HepG2 (cell line): ENCODE measurements around the gene MTURN. TPM values are rescaled to one million over a fixed set of nuclear protein-coding genes. Genes with fewer than 3 reads are reported as not detected.

Experiments
- ATAC-seq: fragments of 200-7000 bp; cut with Tn5 transposase; 3 replicates; pipeline ENCODE4 v1.9.1; 2020; ENCODE audit warnings: mild to moderate bottlenecking, moderate library complexity
- BruUV-seq: library from RNA; stranded (reverse); fragments of 400-500 nt; replicated peaks from 2 replicates; lab custom pipeline; 2021; lab: Mats Ljungman, UMichigan
- CTCF ChIA-PET: fragments of 300-600 bp; formaldehyde crosslinking; extraction: SDS; loops from one replicate; lab custom pipeline; 2021; ENCODE audit warnings: low total read pairs, inconsistent platforms, low intra/inter-chr PET ratio; lab: Yijun Ruan, JAX
- POLR2A ChIA-PET: fragments of 350-600 bp; sonication (Branson Sonifier 250); formaldehyde crosslinking; loops from one replicate; lab custom pipeline; 2020; ENCODE audit warnings: antibody characterized with exemption, inconsistent platforms; lab: Yijun Ruan, JAX
- DNase-seq: peaks from one replicate; pipeline ENCODE4 v3.0.0-alpha.2; 2015; ENCODE audit warnings: low spot score
- FAIRE-seq: peaks from 3 replicates; lab custom pipeline; 2011; peaks lifted over from hg19 to GRCh38; lab: Jason Lieb, UNC
- H2AFZ ChIP-seq: one replicate; pipeline ENCODE4 v1.6.1; 2011; ENCODE audit warnings: low read length, inconsistent platforms
- H3K27ac ChIP-seq: fragments of 300-600 bp; 3 replicates; pipeline ENCODE4 v1.8.0; 2011; ENCODE audit warnings: mixed run types, mild to moderate bottlenecking, mixed read lengths, low read length, inconsistent platforms; ENCODE audit not compliant: insufficient read depth; ENCODE audit errors: extremely low read length
- H3K27me3 ChIP-seq, 2 experiments: fragments of 200-600 bp in 1 of 2; 2 replicates in 1 of 2; 3 replicates in 1 of 2; pipeline versions ENCODE4 v1.6.0 to v1.8.0; 2011; ENCODE audit warnings: low read length in 2 of 2, mild to moderate bottlenecking in 2 of 2, moderate library complexity in 2 of 2, inconsistent platforms in 1 of 2; ENCODE audit not compliant: insufficient read depth in 2 of 2, control insufficient read depth in 1 of 2
- H3K36me3 ChIP-seq, 2 experiments: fragments of 200-600 bp in 1 of 2; replicated peaks in 1 of 2; 2 replicates in 1 of 2; 3 replicates in 1 of 2; pipeline versions ENCODE4 v1.5.1 to v1.8.0; 2011; ENCODE audit warnings: low read length in 2 of 2, inconsistent platforms in 1 of 2; ENCODE audit not compliant: insufficient read depth in 2 of 2, control insufficient read depth in 1 of 2
- H3K4me1 ChIP-seq: 2 replicates; pipeline ENCODE4 v1.5.1; 2012; ENCODE audit warnings: low read length, inconsistent platforms; ENCODE audit not compliant: insufficient read depth
- H3K4me2 ChIP-seq: 2 replicates; pipeline ENCODE4 v1.6.0; 2011; ENCODE audit warnings: low read depth, low read length, inconsistent platforms
- H3K4me3 ChIP-seq, 3 experiments: fragments of 200-600 bp in 1 of 3; sonication (generic), shearing (Covaris generic) in 1 of 3; replicated peaks in 1 of 3; 2 replicates each; pipeline ENCODE4 v1.5.1; 2011 to 2016; ENCODE audit warnings: low read length in 3 of 3, inconsistent platforms in 2 of 3, low read depth in 2 of 3, mild to moderate bottlenecking in 2 of 3, control low read depth in 1 of 3, mixed read lengths in 1 of 3; ENCODE audit not compliant: insufficient read depth in 1 of 3
- H3K79me2 ChIP-seq: one replicate; pipeline ENCODE4 v1.6.1; 2011; ENCODE audit warnings: low read length, inconsistent platforms; ENCODE audit not compliant: insufficient read depth
- H3K9ac ChIP-seq: 2 replicates; pipeline ENCODE4 v1.6.0; 2011; ENCODE audit warnings: mild to moderate bottlenecking, low read depth, low read length, inconsistent platforms; ENCODE audit not compliant: insufficient read depth
- H3K9me3 ChIP-seq: 2 replicates; pipeline ENCODE4 v1.5.1; 2012; ENCODE audit warnings: mild to moderate bottlenecking, low read length
- H4K20me1 ChIP-seq: 2 replicates; pipeline ENCODE4 v1.6.0; 2011; ENCODE audit warnings: inconsistent platforms, mild to moderate bottlenecking, low read length, moderate library complexity; ENCODE audit not compliant: insufficient read depth
- ARHGAP35 ChIP-seq: sonication (generic); formaldehyde crosslinking; IDR thresholded peaks from 2 replicates; pipeline ENCODE4 v1.9.0; 2022; ENCODE audit warnings: mild to moderate bottlenecking, inconsistent platforms, moderate library complexity, missing genetic modification reagents, borderline replicate concordance
- GZF1 ChIP-seq: sonication (generic); formaldehyde crosslinking; IDR thresholded peaks from 2 replicates; pipeline ENCODE4 v1.5.1; 2020; ENCODE audit warnings: mild to moderate bottlenecking, missing genetic modification reagents
- KAT8 ChIP-seq: IDR thresholded peaks from 2 replicates; pipeline ENCODE4 v1.6.1; 2016; ENCODE audit warnings: missing genetic modification reagents, missing compliant biosample characterization
- NFE2L2 ChIP-seq: fragments of 150-350 bp; IDR thresholded peaks from 2 replicates; pipeline ENCODE4 v1.6.1; 2014; ENCODE audit warnings: low read length
- NONO ChIP-seq, 2 experiments: fragments of 450-650 bp in 1 of 2; sonication (generic) in 1 of 2; formaldehyde crosslinking in 1 of 2; IDR thresholded peaks in 1 of 2; conservative IDR thresholded peaks in 1 of 2; 2 replicates each; pipeline versions ENCODE4 v1.6.1 to v1.8.0; 2017 to 2022; ENCODE audit warnings: mild to moderate bottlenecking in 1 of 2, missing genetic modification reagents in 1 of 2, moderate library complexity in 1 of 2
- SMAD1 ChIP-seq: sonication (generic); formaldehyde crosslinking; IDR thresholded peaks from 2 replicates; pipeline ENCODE4 v1.4.0; 2020; ENCODE audit warnings: missing genetic modification reagents, low read depth, mild to moderate bottlenecking, borderline replicate concordance
- SRF ChIP-seq: IDR thresholded peaks from 2 replicates; pipeline ENCODE4 v1.6.1; 2011; ENCODE audit warnings: mild to moderate bottlenecking, low read depth, low read length, moderate library complexity
- TBX3 ChIP-seq: fragments of 450-650 bp; IDR thresholded peaks from 2 replicates; pipeline ENCODE4 v1.6.1; 2017; ENCODE audit warnings: antibody characterized with exemption, mild to moderate bottlenecking, inconsistent platforms, borderline replicate concordance
- TOE1 ChIP-seq: sonication (generic); formaldehyde crosslinking; IDR thresholded peaks from 2 replicates; pipeline ENCODE4 v1.4.0; 2020; ENCODE audit warnings: mild to moderate bottlenecking, missing genetic modification reagents
- XRCC5 ChIP-seq: fragments of 200-400 bp; formaldehyde crosslinking; optimal IDR thresholded peaks from 2 replicates; pipeline ENCODE3; 2017; ENCODE audit warnings: mild to moderate bottlenecking, low read length
- ZNF296 ChIP-seq: sonication (generic); formaldehyde crosslinking; conservative IDR thresholded peaks from 2 replicates; pipeline ENCODE4 v1.5.0; 2020; ENCODE audit warnings: mild to moderate bottlenecking, missing genetic modification reagents
- ZNF552 ChIP-seq: sonication (generic); formaldehyde crosslinking; IDR thresholded peaks from 2 replicates; pipeline ENCODE4 v1.9.0; 2022; ENCODE audit warnings: missing genetic modification reagents, mild to moderate bottlenecking, borderline replicate concordance
- WGBS: methylation state at CpG from one replicate; pipeline ENCODE4 v1.1.6; 2017; ENCODE audit warnings: low lambda C conversion rate; 5-methylcytosine and 5-hydroxymethylcytosine counted together
- in situ Hi-C: cut with HindIII; loops from 2 replicates; pipeline ENCODE4 v1.10.0; 2017; ENCODE audit warnings: low pct_unique_long_range_greater_than_20kb; ENCODE audit not compliant: extremely low pct_ligation_motif_present
- intact Hi-C: fragments of 100-400 bp; cut with micrococcal nuclease; formaldehyde crosslinking; loops from one replicate; pipeline ENCODE4 v1.10.0; 2022; ENCODE audit not compliant: unreplicated experiment
- polyA plus RNA-seq, 8 experiments: library from polyadenylated mRNA; depleted of rRNA in 3 of 8; stranded (reverse) in 7 of 8; unstranded in 1 of 8; fragments of >200 nt; fragmentation: Illumina TruSeq in 4 of 8; extraction: Trizol in 4 of 8; gene quantifications; 2 replicates each; pipeline versions ENCODE4 v1.2.1 to v1.2.3, GENCODE V29; 2011 to 2016; ENCODE audit warnings: low read depth in 4 of 8, missing spikeins in 1 of 8, mixed read lengths in 1 of 8; ENCODE audit not compliant: insufficient read depth in 1 of 8
- total RNA-seq, 5 experiments: library from RNA; depleted of rRNA; stranded (reverse); fragments of >200 nt; fragmentation: Illumina TruSeq; extraction: Trizol; gene quantifications; 2 replicates each; pipeline ENCODE4 v1.2.3, GENCODE V29; 2016; ENCODE audit warnings: low read depth in 1 of 5
- TF ChIP-seq, protein P1 (sequence below): sonication (generic); formaldehyde crosslinking; IDR thresholded peaks from 2 replicates; pipeline ENCODE4 v1.8.1; 2023; ENCODE audit warnings: mild to moderate bottlenecking, missing genetic modification reagents
- TF ChIP-seq, protein P2 (sequence below): sonication (generic); formaldehyde crosslinking; IDR thresholded peaks from 2 replicates; pipeline ENCODE4 v1.8.1; 2022; ENCODE audit warnings: mild to moderate bottlenecking, missing genetic modification reagents
- TF ChIP-seq, protein P3 (sequence below): sonication (generic); formaldehyde crosslinking; IDR thresholded peaks from 2 replicates; pipeline ENCODE4 v1.4.0; 2020; ENCODE audit warnings: missing genetic modification reagents

The MTURN gene
- total and polyA plus RNA-seq, 2 of the 13 experiments (the other 11 are each of a cell fraction or from before 2014, with no cell fraction given) = 5.7 to 7.2 TPM

DNA sequence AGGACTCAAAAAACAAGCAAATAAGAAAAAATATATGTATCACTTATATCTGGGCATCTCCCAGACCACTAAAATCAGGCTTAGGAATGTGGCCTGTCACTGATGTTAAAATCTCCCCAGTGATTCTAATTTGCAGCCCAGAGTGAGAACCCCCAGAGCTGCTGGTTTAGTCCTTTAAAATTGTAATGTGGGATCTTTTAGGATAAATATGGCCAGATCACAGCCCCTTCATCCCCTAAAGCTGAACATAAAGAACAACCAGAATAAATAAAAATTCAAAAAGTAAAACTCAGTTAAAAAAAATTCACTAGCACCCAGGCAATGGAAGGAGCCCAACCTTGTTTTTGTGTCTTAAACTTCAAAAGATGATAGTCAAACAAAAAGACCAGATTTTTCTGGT, 46.4 kb upstream of the MTURN start:
- POLR2A ChIA-PET = no interaction called here

DNA sequence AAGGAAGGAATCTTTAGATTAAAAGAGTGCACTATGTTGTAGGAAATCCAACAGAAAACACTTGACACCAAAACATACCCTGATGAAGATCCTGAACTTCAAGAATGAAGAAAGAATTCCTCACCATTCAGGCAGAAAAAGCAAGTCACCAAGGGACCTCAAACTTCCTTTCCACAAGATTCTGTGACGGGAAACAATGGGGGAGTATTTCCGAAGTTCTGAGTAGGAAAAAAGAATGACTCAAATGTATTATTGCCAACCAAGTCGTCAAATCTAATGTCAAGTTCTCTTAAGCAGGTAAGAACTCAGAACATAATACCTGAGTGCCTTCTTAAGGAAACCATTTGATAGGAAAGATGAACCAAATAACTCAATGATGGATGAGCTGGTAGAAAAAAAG, 44.7 kb upstream of the MTURN start:
- no peak overlapping the region for H2AFZ ChIP-seq
- 96% methylated on average over 3 of the region's 3 CpGs for WGBS
- POLR2A ChIA-PET = no interaction called here
- no peak overlapping the region for H3K9ac ChIP-seq
- H3K4me2 ChIP-seq = no peak overlapping the region
- ATAC-seq (no peak), DNase-seq (no peak), FAIRE-seq (no peak)
- peaks cover 4 to 8% of the 10 kb centered on the region in 2 experiments; a peak in 2 of 5 replicates for H3K36me3 ChIP-seq
- no peaks in the 10 kb centered on the region for H3K79me2 ChIP-seq
- no peak overlapping the region for H3K4me3 ChIP-seq
- H3K27me3 ChIP-seq = no peaks in the 10 kb centered on the region
- H4K20me1 ChIP-seq = no peaks in the 10 kb centered on the region
- peaks cover 10% of the 10 kb centered on the region for H3K4me1 ChIP-seq
- CTCF ChIA-PET = no interaction called here
- no TSS peak for BruUV-seq
- in situ Hi-C loops (no loop called here), intact Hi-C loops (no loop called here)
- no peaks in the 10 kb centered on the region for H3K9me3 ChIP-seq
- H3K27ac ChIP-seq = no peak overlapping the region
- no peak for TF ChIP-seq NFE2L2
- TF ChIP-seq SMAD1 (CRISPR knock-in tag) = no peak
- TF ChIP-seq XRCC5 = no peak
- TF ChIP-seq, protein P1, sequence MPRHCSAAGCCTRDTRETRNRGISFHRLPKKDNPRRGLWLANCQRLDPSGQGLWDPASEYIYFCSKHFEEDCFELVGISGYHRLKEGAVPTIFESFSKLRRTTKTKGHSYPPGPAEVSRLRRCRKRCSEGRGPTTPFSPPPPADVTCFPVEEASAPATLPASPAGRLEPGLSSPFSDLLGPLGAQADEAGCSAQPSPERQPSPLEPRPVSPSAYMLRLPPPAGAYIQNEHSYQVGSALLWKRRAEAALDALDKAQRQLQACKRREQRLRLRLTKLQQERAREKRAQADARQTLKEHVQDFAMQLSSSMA (CRISPR knock-in tag) = no peak
- TF ChIP-seq TBX3 = no peak
- TF ChIP-seq SRF = no peak
- TF ChIP-seq, protein P2, sequence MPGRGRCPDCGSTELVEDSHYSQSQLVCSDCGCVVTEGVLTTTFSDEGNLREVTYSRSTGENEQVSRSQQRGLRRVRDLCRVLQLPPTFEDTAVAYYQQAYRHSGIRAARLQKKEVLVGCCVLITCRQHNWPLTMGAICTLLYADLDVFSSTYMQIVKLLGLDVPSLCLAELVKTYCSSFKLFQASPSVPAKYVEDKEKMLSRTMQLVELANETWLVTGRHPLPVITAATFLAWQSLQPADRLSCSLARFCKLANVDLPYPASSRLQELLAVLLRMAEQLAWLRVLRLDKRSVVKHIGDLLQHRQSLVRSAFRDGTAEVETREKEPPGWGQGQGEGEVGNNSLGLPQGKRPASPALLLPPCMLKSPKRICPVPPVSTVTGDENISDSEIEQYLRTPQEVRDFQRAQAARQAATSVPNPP (CRISPR knock-in tag) = no peak
- no peak for TF ChIP-seq ZNF296 (CRISPR knock-in tag)
- no peak for TF ChIP-seq NONO (IDR thresholded peaks at IDR 0.05)
- no peak for TF ChIP-seq NONO (CRISPR knock-in tag; conservative IDR thresholded peaks at IDR 0.05)
- no peak for TF ChIP-seq ZNF552 (CRISPR knock-in tag)
- TF ChIP-seq, protein P3, sequence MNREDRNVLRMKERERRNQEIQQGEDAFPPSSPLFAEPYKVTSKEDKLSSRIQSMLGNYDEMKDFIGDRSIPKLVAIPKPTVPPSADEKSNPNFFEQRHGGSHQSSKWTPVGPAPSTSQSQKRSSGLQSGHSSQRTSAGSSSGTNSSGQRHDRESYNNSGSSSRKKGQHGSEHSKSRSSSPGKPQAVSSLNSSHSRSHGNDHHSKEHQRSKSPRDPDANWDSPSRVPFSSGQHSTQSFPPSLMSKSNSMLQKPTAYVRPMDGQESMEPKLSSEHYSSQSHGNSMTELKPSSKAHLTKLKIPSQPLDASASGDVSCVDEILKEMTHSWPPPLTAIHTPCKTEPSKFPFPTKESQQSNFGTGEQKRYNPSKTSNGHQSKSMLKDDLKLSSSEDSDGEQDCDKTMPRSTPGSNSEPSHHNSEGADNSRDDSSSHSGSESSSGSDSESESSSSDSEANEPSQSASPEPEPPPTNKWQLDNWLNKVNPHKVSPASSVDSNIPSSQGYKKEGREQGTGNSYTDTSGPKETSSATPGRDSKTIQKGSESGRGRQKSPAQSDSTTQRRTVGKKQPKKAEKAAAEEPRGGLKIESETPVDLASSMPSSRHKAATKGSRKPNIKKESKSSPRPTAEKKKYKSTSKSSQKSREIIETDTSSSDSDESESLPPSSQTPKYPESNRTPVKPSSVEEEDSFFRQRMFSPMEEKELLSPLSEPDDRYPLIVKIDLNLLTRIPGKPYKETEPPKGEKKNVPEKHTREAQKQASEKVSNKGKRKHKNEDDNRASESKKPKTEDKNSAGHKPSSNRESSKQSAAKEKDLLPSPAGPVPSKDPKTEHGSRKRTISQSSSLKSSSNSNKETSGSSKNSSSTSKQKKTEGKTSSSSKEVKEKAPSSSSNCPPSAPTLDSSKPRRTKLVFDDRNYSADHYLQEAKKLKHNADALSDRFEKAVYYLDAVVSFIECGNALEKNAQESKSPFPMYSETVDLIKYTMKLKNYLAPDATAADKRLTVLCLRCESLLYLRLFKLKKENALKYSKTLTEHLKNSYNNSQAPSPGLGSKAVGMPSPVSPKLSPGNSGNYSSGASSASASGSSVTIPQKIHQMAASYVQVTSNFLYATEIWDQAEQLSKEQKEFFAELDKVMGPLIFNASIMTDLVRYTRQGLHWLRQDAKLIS (CRISPR knock-in tag) = no peak
- TF ChIP-seq ARHGAP35 (CRISPR knock-in tag) = no peak
- no peak for TF ChIP-seq TOE1 (CRISPR knock-in tag)

More for the DNA sequence above, 46.4 kb upstream of the MTURN start:
- DNase-seq (no peak), ATAC-seq (no peak), FAIRE-seq (no peak)
- Histone ChIP-seq H3K27me3 (no peaks in the 10 kb centered on the region), H2AFZ (no peak overlapping the region), H3K36me3 (peaks cover 4 to 8% of the 10 kb centered on the region in 2 experiments; a peak in 2 of 5 replicates), H3K9ac (no peak overlapping the region), H3K4me2 (no peak overlapping the region), H3K27ac (no peak overlapping the region), H3K4me3 (no peak overlapping the region), H3K9me3 (no peaks in the 10 kb centered on the region), H3K79me2 (no peaks in the 10 kb centered on the region), H4K20me1 (no peaks in the 10 kb centered on the region), H3K4me1 (peaks cover 2% of the 10 kb centered on the region)
- no TSS peak for BruUV-seq
- in situ Hi-C loops = no loop called here
- intact Hi-C loops = no loop called here
- CTCF ChIA-PET = no interaction called here
- peak; percentile 56; the same call in 1 of the 2 replicates for TF ChIP-seq GZF1 (CRISPR knock-in tag)
- no peak for TF ChIP-seq KAT8 (CRISPR knock-in tag)
- TF ChIP-seq, all 625 proteins: peak for 1
